Uterus (tissue), 2 donors: ENCODE results near the gene SLC25A21.

Source experiments
- POLR2A ChIP-seq, 2 donors: fragments of 450-650 bp; IDR thresholded peaks; one replicate each; pipeline ENCODE4 v1.6.1; 2016; ENCODE audit warnings: antibody characterized with exemption in 2 of 2, mild to moderate bottlenecking in 1 of 2, moderate library complexity in 1 of 2
- TF ChIP-seq, protein P1 (sequence below), 4 experiments: fragments of 200-600 bp in 2 of 4; fragments of 450-650 bp in 2 of 4; sonication (generic) in 2 of 4; IDR thresholded peaks; one replicate each; pipeline ENCODE4 v1.5.1; 2016 to 2019; ENCODE audit warnings: antibody characterized with exemption in 4 of 4, mild to moderate bottlenecking in 2 of 4, moderate library complexity in 1 of 4

DNA sequence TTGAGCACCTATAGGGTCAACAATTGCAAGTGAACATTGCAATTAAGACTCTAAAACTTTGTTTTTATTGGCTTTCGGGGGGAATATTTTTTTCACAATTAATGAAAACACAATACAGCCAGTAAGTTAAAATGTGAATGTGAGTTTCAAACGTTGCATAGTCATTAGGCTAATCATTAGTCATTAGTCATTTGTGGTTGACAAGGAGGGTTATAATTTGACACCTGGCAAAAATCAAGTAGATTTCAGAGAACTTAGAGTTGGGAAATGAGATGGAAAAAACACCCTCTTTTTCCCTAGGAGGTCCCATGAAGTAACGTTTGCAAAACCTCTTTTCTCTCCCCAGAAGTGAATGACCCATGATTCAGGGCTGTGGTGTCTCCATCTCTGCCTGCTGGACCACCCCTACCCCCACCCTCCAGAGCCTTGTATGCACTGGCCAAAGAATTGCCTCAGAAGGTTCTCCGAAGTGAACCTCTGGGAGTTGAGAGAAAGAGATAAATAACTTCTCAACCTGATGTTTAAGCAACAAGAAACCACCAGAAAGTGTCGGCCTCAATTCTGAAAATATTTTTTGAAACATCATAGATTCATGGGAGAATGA lies 314.5 kb downstream of the SLC25A21 start:
- no peak for TF ChIP-seq POLR2A (IDR thresholded peaks at IDR 0.05)
- TF ChIP-seq, protein P1, sequence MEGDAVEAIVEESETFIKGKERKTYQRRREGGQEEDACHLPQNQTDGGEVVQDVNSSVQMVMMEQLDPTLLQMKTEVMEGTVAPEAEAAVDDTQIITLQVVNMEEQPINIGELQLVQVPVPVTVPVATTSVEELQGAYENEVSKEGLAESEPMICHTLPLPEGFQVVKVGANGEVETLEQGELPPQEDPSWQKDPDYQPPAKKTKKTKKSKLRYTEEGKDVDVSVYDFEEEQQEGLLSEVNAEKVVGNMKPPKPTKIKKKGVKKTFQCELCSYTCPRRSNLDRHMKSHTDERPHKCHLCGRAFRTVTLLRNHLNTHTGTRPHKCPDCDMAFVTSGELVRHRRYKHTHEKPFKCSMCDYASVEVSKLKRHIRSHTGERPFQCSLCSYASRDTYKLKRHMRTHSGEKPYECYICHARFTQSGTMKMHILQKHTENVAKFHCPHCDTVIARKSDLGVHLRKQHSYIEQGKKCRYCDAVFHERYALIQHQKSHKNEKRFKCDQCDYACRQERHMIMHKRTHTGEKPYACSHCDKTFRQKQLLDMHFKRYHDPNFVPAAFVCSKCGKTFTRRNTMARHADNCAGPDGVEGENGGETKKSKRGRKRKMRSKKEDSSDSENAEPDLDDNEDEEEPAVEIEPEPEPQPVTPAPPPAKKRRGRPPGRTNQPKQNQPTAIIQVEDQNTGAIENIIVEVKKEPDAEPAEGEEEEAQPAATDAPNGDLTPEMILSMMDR (IDR thresholded peaks at IDR 0.05) = no peak
